Dedifferentiated amniotic fluid mesenchymal stem cell (primary cell): ENCODE measurements around the gene USP32.

Experiments
- DNase-seq: peaks from one replicate; pipeline ENCODE4 v3.0.0-alpha.2; 2016; ENCODE audit errors: extremely low spot score

USP32 gene

DNA sequence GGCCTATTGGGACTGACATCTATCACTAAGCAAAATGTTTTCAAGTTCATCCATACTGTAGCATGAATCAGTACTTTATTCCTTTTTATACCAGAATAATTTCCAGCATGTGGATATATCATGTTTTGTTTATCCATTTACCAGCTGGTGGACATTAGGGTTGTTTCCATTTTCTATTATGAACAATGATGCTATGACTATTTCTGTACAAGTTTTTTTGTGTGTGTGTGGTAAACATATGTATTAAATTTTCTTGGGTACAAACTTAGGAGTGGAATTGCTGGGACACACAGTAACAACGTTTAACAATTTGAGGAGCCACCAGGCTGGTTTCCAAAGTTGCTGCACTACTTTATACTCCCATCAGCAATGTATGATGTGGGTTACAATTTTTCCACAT is 91.0 kb downstream of the USP32 start:
- no peak for DNase-seq

DNA sequence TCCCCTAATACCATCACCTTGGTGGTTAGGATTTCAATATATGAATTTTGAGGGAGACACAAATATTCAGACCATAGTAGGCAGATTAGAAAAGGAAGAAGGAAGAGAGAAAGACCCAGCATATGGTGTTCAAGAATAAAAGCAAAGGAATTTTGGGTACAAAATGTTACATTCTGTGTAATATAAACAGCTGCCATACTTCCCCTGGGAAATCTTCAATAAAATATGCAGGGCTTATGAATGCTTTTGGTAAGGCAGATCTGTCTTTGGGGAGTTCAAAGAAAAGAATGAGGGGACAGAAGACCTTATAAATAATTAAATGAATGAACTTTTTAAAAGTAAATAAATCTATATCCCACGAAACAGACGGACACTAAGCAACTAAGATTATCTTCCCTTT is 91.9 kb downstream of the USP32 start:
- no peak for DNase-seq

DNA sequence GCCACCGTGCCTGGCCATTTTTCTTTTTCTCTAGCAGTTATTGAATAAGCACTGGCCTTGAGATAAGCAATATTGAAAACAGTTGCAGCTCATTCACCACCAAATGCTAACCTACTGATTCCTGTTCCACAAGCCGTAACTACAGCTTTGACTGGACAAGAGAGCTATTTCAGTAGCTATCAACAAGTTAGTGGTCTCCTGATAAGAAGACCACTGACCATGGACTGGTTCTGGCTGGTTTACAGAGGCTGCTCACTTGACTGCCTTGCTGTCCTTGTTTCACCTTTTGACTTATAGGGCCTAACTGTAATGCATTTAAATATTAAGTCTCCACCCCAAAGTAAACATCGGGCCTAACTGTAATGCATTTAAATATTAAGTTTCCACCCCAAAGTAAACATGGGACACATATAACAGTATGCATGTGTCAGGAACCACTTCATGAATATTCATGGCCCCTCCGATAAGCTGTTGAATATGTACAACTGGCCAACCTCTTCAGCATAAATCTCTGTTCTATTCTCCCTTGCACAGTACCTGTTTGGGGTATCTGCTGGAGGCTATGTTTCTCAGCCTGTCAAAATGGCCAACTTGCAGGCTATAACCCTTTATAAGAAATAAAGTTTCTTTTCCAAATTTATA is 94.1 kb downstream of the USP32 start:
- no peak for DNase-seq

DNA sequence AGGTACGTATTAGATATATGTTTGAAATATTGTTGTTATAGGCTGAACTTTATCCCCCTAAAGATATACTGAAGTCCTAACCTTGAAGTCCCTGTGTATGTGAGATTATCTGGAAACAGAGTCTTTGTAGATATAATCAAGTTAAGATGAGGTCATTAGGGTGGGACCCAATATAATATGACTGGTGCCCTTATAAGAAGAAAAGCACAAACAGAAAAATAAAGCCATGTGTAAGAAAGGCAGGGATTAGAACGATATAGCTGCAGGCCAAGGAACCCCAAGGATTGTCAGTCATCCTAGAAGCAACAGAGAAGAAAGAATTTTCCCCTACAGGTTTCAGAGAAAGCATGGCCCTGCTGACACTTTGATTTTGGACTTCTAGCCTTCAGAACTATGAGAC is 95.8 kb downstream of the USP32 start:
- no peak for DNase-seq

DNA sequence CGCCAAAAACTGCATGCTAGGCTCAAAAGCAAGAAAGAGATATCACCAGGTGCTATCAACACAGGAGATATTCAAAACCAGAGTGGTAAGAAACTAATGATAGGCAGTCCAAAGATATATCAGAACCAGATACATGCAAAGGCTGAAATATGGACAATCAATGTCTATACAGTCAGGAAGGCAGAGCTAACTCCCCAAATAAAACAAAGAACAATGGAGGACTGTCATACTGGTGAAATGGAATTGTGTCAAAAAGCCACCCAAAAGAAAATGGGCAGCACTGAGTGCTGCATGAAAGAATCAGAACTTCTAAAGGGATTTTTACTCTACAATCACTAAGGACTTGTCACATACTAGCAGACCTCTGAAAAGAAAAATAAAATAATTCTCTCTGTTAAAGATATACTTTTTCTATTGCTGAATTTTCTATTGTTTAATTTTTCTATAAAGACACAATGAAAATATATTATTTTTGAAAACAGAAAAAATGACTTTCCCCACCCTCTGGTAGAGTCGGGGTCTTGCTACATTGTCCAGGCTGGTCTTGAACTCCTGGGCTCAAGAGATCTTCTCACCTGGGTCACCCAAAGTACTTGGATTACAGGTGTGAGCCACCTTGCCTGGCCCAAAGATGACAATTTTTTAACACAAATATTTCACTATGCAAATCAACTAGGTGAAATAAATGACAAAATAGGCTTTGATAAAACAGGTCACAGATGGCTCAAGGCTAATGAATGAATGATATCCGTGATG is 98.2 kb downstream of the USP32 start:
- DNase-seq = no peak

DNA sequence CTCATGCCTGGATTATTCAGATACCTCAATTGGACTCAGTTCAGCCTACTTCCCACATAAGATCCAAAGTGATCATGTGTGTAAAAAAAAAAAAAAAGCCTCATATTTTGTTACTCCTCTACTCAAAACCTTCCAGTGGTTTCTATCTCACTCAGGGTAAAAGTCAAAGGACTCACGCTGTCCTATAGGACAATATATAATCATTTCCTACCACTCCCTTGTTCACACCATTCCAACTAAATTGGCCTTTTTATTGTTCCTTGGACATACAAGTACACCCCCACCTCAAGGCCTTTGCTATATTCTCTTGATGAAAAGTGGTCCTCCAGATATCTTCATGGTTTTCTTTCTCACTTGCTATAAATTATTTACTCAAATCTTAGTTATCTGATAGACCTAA is 99.2 kb downstream of the USP32 start:
- no peak for DNase-seq

DNA sequence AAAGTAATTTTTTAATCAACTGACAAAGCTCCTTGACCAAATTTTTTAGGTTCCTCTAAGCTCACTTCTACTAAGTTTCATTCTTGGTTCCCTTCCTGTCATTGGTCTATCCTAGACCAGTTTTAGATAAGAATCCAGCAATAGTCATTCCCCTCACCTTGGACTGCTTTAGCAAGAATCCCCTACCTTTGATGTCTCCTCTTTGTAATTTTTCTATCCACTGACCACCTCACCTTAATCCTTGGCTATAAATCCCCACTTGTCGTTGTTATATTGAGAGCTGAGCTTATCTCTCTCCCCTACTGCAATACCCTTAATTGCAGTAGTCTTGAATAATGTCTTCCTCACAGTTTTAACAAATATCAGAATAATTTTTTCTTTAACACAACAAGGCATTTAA is 107.2 kb downstream of the USP32 start:
- no peak for DNase-seq

DNA sequence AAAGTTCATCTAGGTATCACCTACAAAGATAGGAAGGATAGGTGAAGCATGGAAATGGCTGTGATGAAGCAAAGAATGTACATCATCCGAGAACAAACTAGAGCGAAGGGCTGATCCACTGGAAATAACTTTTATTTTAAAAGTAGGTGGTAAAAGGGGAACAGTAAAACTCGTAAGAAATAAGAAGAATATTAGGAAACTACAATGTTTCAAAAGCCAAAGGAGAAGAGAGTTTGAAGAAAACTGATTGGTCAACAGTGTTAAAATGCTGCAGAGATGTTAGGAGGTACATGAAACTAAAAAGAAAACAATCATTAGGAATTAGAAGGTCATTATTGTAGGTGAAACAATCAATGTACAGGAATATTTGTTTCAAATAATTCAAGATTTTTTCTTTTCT is 108.1 kb downstream of the USP32 start:
- DNase-seq = no peak

DNA sequence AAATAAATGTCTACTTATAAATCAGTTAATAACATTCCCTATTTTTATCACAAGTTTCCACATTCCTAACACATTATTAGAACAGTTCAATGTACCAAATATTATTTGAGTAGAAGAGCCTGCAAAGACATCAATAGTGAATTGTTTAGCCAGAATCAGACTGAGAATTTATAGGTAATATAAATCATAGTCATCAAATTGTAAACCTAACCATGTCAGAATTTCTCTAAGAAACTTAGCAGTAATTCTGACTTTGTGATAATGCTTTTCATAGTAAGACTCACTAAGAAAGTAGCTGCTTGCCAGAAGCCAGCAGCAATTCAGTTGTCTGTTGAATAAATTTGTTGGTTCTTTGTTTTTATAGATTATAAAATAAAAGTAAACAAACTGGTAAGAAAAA is 111.3 kb downstream of the USP32 start:
- DNase-seq = no peak

DNA sequence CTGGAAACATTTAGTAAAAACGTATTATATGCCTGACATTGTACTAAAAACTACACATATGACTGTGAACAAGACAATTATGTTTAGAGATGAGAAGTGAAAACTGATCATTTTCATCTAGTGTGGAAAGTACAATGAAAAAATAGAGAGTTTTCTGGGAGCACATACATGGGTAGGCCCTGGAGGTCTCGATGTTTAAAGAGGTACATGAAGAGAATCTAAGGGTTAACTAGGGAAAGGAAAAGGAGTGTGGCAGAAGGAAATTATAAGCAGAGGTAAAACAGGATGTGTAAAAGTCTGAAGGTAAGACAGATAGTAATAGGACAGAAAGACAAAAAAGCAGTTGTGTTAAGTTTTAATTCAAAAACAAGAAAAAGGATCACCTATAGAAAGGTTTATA is 113.7 kb downstream of the USP32 start:
- no peak for DNase-seq

DNA sequence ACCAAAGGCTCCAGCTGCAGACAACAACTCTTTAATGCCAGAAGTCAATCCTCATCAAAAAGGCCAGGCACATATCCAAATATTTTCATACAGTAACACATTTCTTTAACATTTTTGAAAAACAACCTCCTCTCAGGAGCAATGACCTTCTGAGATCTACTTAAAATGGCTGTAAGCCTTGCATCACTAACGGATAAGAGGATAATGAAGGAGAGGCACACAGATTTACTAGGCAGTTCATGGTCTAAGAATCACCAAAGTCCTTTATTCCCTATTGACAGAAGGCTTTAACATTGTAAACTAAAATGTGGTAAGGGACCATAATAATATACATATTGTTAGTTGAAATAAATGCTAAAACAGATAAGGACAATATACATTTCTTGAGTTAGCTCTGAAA is 114.7 kb downstream of the USP32 start:
- no peak for DNase-seq

DNA sequence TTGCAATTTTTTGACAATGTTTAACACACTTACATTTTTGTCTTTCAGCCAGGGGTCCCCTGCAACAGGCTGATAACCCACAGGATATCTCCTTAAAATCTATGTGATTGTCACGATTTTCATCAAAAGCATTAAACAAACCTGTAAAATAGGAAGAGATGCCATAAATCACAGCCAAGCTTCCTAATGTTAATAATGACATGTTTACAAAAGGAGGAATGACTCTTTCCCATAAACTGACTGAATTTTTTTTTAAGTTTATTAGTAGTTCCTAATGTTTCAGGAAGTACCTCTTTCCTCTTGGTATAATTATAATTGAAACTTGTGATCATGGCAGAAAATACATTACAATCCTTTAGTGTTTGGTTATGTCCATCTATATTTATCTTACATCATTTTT is 122.5 kb downstream of the USP32 start:
- no peak for DNase-seq

DNA sequence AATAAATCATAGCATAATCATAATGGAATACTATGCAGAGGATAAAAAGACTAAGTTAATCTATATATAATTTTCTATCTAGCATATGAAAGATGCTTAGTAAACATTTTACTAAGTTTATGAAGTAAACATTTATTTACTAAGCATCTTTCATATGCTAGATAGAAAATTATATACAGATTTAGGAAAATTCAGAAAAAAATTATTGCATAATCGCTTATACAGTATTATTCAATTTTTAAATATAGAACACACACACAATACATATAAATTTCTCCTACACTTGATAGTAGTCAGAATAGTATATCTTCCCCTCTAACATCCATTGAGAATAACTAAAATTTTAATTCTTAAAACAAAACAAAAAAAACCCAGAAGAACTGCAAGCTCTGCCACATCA is 131.4 kb downstream of the USP32 start:
- DNase-seq = no peak

DNA sequence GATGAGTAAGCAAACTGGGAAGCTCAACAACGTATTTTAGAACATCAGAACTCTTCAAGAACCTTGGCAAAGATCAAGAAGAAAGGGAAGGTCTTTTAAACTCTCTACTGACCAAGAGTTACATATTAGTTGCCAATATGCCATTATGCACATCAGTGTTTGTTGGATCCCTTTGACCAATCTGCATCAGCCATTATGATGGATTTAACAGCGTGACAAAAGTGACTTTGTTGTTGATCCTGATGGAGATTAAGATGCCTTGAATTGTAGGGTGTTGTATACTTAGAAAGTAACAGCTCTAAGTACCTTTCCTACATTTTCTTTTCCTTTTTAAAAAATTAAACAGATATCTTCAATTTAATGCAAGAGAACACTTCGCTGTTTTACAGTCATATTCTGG is 133.6 kb downstream of the USP32 start:
- no peak for DNase-seq

DNA sequence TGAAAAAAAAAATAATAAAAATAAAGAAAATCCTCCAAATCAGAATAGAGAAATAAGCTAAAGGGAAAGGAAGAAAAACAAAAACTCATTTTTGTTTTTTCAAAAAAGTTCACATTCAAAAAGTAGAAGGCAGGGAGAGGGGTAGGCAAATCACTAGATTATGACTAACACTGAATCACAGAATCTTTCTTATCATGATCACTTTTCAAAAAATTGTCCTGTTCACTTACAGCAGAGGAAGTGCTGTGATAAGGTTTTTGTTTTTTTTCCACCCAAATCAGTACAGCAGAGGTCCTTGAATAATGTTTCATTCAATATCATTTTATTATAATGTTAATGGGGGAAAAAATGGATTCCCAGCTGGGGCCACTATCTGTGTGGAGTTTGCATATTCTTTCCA is 135.8 kb downstream of the USP32 start:
- no peak for DNase-seq

DNA sequence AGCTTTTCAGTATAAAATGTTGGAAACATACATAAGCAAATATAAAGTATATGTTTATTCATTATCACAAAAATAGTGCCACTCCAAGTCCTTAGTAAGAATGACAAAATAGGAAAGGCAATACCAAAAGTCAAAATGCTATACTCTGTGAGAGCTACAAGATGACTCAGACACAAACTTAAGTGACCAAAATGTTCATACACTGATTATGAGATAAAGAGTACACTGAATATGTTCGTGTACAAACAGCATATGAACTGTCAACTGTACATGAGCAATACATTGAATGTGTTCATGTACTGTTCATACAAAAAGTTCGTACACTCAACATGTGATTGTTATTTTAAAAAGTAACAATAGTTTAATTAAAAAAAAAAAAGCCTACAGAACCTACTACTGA is 138.9 kb downstream of the USP32 start:
- no peak for DNase-seq

DNA sequence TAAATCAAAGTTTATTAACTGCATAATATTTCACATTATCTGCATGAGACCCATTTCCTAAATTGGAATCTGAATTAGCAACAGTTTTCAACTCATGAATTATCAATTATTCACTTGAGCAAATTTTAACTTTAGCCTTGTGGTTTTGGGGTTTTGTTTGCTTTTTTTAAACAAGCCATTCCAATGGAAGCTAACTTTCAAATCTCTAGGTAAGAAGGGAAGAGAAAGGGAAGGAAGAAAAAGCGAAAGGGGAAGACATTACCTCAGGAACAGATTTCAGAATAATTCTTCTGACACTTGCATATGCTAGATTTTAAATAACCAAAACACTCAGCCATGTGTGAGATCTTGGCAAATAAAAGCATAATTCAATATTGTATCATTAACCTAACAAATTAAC is 139.5 kb downstream of the USP32 start:
- no peak for DNase-seq

DNA sequence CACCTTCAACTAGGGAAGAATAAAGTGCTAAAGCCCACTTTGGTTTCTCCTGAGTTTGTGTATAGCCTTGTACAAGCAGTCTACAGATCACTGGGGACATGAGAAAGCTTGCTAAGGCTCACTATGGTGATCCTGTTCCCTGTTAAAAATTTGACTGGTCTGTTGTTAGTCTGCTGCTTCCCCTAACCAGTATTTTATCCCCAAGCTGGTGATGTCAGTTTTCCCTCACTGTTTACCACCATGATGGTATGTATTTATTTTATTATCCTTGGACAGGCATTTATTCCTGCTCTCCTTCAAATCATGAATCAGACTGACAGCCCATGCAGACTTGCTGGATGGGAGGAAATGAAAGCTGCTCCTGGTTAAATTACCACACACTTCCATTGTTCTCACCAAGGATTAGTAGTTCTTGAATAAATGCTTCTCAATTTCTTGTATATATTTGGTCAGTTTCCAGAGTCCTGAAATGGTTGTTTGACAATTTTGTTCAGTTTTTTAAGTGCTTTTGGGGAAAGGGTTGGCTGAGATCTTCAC is 142.6 kb downstream of the USP32 start:
- no peak for DNase-seq

DNA sequence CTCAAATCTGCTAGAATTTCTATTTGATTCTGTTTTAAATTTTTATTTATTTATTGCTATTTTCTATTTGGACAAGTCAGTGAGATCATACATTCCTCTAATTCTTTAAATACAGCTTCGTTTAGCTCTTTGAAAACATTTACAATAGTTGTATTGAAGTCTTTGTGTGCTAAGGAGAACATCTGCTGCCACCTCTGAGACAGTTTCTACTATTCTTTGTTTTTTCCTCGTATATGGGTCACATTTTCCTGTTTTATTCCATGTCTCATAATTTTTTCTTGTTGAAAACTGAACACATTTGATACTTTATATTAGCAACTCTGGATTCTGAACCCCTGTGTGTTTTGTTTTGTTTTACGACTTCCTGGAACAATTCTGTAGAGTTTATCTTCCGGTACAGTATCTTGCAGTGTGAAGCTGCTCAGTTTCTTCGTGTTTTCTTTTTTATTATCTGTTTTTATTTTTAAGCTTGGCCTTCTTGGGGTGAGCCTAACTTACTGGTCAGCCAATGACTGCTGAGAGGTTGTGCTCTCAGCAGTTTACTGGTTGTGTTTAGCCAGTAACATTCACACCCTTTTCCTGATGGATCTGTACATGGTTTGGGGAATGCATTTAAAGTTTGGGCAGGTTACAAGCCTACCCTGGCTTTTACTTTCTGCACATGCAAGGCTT is 143.2 kb downstream of the USP32 start:
- no peak for DNase-seq

DNA sequence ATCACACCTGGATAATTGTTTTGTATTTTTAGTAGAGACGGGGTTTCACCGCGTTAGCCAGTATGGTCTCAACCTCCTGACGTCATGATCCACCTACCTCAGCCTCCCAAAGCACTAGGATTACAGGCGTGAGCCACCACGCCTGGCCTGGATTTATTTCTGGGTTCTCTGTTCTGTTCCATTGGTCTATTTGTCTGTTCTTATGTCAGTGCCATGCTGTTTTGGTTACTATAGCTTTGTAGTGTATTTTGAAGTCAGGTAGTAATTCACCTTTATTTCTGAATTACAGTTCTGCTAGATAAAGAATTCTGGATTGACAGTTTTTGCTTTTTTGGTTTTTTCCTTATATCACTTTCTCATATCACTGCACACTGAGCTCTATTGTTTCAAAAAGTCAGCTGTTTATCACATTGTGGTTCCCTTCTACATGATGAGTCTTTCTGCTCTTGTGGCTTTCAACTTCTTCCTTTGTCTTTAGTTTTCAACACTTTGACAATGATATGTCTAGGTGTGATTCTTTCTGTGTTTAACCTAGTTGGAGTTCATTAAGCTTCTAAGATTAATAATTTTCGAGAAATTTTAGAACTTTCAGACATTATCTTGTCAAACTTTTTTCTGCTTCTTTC is 144.0 kb downstream of the USP32 start:
- no peak for DNase-seq

DNA sequence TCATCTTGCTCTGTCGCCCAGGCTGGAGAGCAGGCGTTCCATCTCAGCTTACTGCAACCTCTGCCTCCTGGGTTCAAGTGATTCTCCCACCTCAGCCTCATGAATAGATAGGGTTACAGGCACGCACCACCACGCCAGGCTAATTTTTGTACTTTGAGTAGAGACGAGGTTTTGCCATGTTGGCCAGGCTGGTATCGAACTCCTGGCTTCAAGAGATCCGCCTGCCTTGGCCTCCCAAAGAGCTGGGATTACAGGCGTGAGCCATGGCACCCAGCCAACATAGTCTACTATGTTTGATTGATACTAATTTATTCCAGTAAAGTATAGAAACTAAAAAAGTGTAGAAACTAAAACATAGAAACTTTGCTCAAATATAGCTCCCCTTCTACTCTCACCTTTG is 147.3 kb downstream of the USP32 start:
- no peak for DNase-seq

DNA sequence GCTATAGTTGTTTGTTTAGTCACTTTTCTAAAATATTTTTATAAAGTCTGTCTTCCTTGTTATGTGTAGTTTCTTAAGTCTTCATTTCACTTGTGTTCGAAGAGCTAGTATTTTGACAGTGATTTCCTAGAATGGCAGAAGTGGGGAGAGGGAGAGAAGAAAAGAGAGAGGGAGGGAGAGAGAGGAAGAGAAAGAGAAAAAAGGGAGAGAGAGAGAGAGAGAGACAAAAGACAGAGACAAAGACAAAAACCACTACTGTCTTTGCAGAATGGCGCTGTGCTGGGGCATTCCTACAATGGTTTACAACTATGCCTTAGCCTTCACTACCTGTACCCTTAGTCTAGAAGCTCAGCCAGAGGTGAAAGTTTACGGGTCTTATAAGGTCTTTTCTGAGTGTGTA is 151.6 kb downstream of the USP32 start:
- DNase-seq = no peak

DNA sequence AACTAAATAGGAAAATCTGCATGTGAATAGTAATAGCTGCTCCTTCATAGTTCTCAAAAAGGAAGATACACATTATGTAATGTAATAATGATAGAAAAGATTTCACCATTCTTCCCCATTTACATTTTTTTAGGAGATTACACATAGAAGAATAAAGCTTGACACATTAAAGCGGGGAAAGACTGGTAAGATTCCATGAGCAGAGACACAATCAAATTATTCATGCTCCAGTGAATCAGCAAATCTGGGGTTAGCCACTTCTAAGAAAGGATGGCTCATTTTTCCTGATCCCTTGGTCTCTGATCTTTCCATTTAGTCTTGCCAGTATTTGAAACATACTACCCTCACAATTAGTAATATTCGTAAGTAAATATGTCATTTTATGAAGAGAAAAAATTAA is 160.2 kb downstream of the USP32 start:
- DNase-seq = peak; percentile 25
